A549 (cell line): ENCODE results near the gene SF3B4. TPM values are rescaled to one million over a fixed set of nuclear protein-coding genes. Genes with fewer than 3 reads are reported as not detected.
"Not testable (repeated sequence)": the region's sequence is repeated elsewhere in the genome, so short reads cannot be mapped to it uniquely, and the experiment has no call there.

Experiments used
- ATAC-seq, 2 experiments: fragments of 200-7000 bp in 1 of 2; fragments of >200 bp in 1 of 2; cut with Nextera tagmentation in 1 of 2; cut with Tn5 transposase in 1 of 2; 3 replicates each; pipeline versions ENCODE4 v1.8.0 to v1.9.1; 2018 to 2020; ENCODE audit warnings: mild to moderate bottlenecking in 1 of 2, moderate library complexity in 1 of 2
- CTCF ChIA-PET: fragments of 300-600 bp; sonication (Branson Sonifier 250); formaldehyde crosslinking; extraction: SDS; loops from one replicate; lab custom pipeline; 2021; ENCODE audit warnings: antibody characterized with exemption, inconsistent platforms; lab: Yijun Ruan, JAX
- POLR2A ChIA-PET: fragments of 350-600 bp; formaldehyde crosslinking; extraction: SDS; loops from one replicate; lab custom pipeline; 2021; ENCODE audit warnings: antibody characterized with exemption, inconsistent platforms; lab: Yijun Ruan, JAX
- DNase-seq, 2 experiments: peaks; one replicate each; pipeline versions ENCODE4 v3.0.0 to v3.0.0-alpha.2; 2011 to 2016; ENCODE audit warnings: low read depth in 1 of 2, low spot score in 1 of 2
- FAIRE-seq: peaks from 2 replicates; lab custom pipeline; 2011; peaks lifted over from hg19 to GRCh38; lab: Jason Lieb, UNC
- H3K27ac ChIP-seq, 2 experiments: fragments of >200 bp; sonication (Bioruptor Twin); formaldehyde crosslinking; 3 replicates each; pipeline ENCODE4 v1.5.1; 2016 to 2017
- H3K4me1 ChIP-seq: fragments of >200 bp; sonication (Bioruptor Twin); formaldehyde crosslinking; 3 replicates; pipeline ENCODE4 v1.6.1; 2016
- H3K4me2 ChIP-seq: fragments of >200 bp; sonication (Bioruptor Twin); formaldehyde crosslinking; 3 replicates; pipeline ENCODE4 v1.6.1; 2016
- H3K4me3 ChIP-seq: fragments of >200 bp; sonication (Bioruptor Twin); formaldehyde crosslinking; 3 replicates; pipeline ENCODE4 v1.5.1; 2016
- H3K9me3 ChIP-seq: fragments of >200 bp; sonication (Bioruptor Twin); formaldehyde crosslinking; 3 replicates; pipeline ENCODE4 v1.6.1; 2016
- BCL3 ChIP-seq: fragments of >200 bp; sonication (Bioruptor Twin); formaldehyde crosslinking; IDR thresholded peaks from 3 replicates; pipeline ENCODE4 v1.6.1; 2016
- CHD4 ChIP-seq: fragments of 200-600 bp; sonication (generic); IDR thresholded peaks from 2 replicates; pipeline ENCODE4 v1.6.1; 2016; ENCODE audit warnings: antibody characterized with exemption, mild to moderate bottlenecking, borderline replicate concordance
- E2F6 ChIP-seq: IDR thresholded peaks from 2 replicates; pipeline ENCODE4 v1.6.1; 2012; ENCODE audit warnings: low read depth, borderline replicate concordance
- FOSL2 ChIP-seq, 2 experiments: fragments of 450-650 bp in 1 of 2; fragments of >200 bp in 1 of 2; sonication (Bioruptor Twin) in 1 of 2; formaldehyde crosslinking; IDR thresholded peaks; 2 replicates each; pipeline versions ENCODE4 v1.5.0 to v1.6.1; 2016 to 2020; ENCODE audit warnings: mild to moderate bottlenecking in 1 of 2, moderate library complexity in 1 of 2
- FOXS1 ChIP-seq: fragments of 250-450 bp; sonication (Bioruptor Pico); IDR thresholded peaks from 2 replicates; pipeline ENCODE4 v1.5.0; 2020; ENCODE audit warnings: mild to moderate bottlenecking, moderate library complexity
- HES2 ChIP-seq: fragments of >200 bp; sonication (Bioruptor Twin); formaldehyde crosslinking; IDR thresholded peaks from 2 replicates; pipeline ENCODE4 v1.6.1; 2016
- HMGXB4 ChIP-seq: fragments of 250-450 bp; sonication (Bioruptor Pico); IDR thresholded peaks from 2 replicates; pipeline ENCODE4 v1.5.0; 2021; ENCODE audit warnings: mild to moderate bottlenecking, moderate library complexity, borderline replicate concordance
- HOXB13 ChIP-seq: fragments of 250-450 bp; sonication (Bioruptor Pico); IDR thresholded peaks from 2 replicates; pipeline ENCODE4 v1.5.0; 2020; ENCODE audit warnings: low read depth, mild to moderate bottlenecking, moderate library complexity
- JUN ChIP-seq, 2 experiments: fragments of >200 bp; sonication (Bioruptor Twin); formaldehyde crosslinking; IDR thresholded peaks; 2 replicates in 1 of 2; 3 replicates in 1 of 2; pipeline ENCODE4 v1.6.1; 2016 to 2017
- MAFK ChIP-seq: fragments of 450-650 bp; IDR thresholded peaks from 2 replicates; pipeline ENCODE4 v1.6.1; 2014; ENCODE audit not compliant: partially characterized antibody
- MAX ChIP-seq: IDR thresholded peaks from 2 replicates; pipeline ENCODE4 v1.6.1; 2012
- MAZ ChIP-seq: fragments of 150-350 bp; IDR thresholded peaks from 2 replicates; pipeline ENCODE4 v1.6.1; 2014; ENCODE audit warnings: antibody characterized with exemption, low read depth, low read length, borderline replicate concordance
- POLR2A ChIP-seq: IDR thresholded peaks from 2 replicates; pipeline ENCODE4 v1.6.1; 2012; ENCODE audit warnings: mild to moderate bottlenecking, low read length
- POLR2AphosphoS2 ChIP-seq: conservative IDR thresholded peaks from 2 replicates; pipeline ENCODE4 v1.6.1; 2012; ENCODE audit warnings: low read length, improper control_type of control experiment, inconsistent platforms
- RAD21 ChIP-seq, 2 experiments: fragments of >200 bp in 1 of 2; sonication (Bioruptor Twin) in 1 of 2; formaldehyde crosslinking in 1 of 2; IDR thresholded peaks in 1 of 2; conservative IDR thresholded peaks in 1 of 2; 2 replicates in 1 of 2; 3 replicates in 1 of 2; pipeline ENCODE4 v1.6.1; 2012 to 2018; ENCODE audit warnings: inconsistent platforms in 1 of 2
- RCOR1 ChIP-seq: fragments of 150-350 bp; IDR thresholded peaks from 2 replicates; pipeline ENCODE4 v1.6.1; 2014; ENCODE audit warnings: antibody characterized with exemption, low read length, low read depth
- WGBS: methylation state at CpG from one replicate; pipeline ENCODE4 v1.1.6; 2017; ENCODE audit errors: missing lambda C conversion rate; 5-methylcytosine and 5-hydroxymethylcytosine counted together
- polyA plus RNA-seq, 4 experiments: library from polyadenylated mRNA; depleted of rRNA in 3 of 4; stranded (reverse); fragments of >200 nt; fragmentation: RNase III in 1 of 4; extraction: RNeasy Plus Mini Kit Qiagen cat#74134 plus additional on column Dnase treatment in 1 of 4; gene quantifications; 2 replicates in 3 of 4; 3 replicates in 1 of 4; pipeline ENCODE4 v1.2.3, GENCODE V29; 2011 to 2017

SF3B4 gene
- polyA plus RNA-seq, 2 of the 4 experiments (the other 2 are of a cell fraction): 71.2 to 94.6 TPM

GRCh38 chr1:149942207-149942606 lies 14.6 kb upstream of the SF3B4 start:
- peaks cover 37% of the 10 kb centered on the region for H3K4me1 ChIP-seq
- no peaks in the 10 kb centered on the region for H3K9me3 ChIP-seq
- peak; percentile 49 to 58 for DNase-seq
- H3K27ac ChIP-seq: no peak overlapping the region
- H3K4me3 ChIP-seq: no peak overlapping the region
- TF ChIP-seq RAD21 (conservative IDR thresholded peaks at IDR 0.05 in 1 of 2, IDR thresholded peaks at IDR 0.05 in 1 of 2) (peak; percentile 33 to 39; a peak in 3 of 5 replicates), HOXB13 (CRISPR knock-in tag) (no peak), CHD4 (no peak)
- peak; percentile 43 to 69; a peak in 4 of 6 replicates for ATAC-seq
- FAIRE-seq: no peak
- H3K4me2 ChIP-seq: no peak overlapping the region
- ChIA-PET POLR2A (interaction anchor here (1.5 kb wide), 1 partner anchor 55 kb away, joined by 16 read pairs; a partner anchor contains a TSS), CTCF (interaction anchor here (0.5 to 2.4 kb wide), 9 partner anchors 9 to 245 kb away, joined by 3 to 9 read pairs (median 4); a partner anchor contains a TSS)
- WGBS: 57% methylated on average over 5 of the region's 5 CpGs

- Histone ChIP-seq H3K4me2 (no peak overlapping the region; the same call in 1 of the 3 replicates), H3K4me3 (no peak overlapping the region), H3K9me3 (no peaks in the 10 kb centered on the region), H3K27ac (peak overlapping the region; percentile 94), H3K4me1 (peaks cover 46% of the 10 kb centered on the region)
- FAIRE-seq (no peak), ATAC-seq (no peak), DNase-seq (no peak)
- no peak for TF ChIP-seq E2F6
- TF ChIP-seq POLR2AphosphoS2: no peak
- no peak for TF ChIP-seq HOXB13 (CRISPR knock-in tag)
- no peak for TF ChIP-seq RCOR1
- CTCF ChIA-PET: interaction anchor here (0.7 to 3.4 kb wide), 3 partner anchors 52 to 110 kb away, joined by 3 to 17 read pairs (median 3); a partner anchor contains a TSS
- POLR2A ChIA-PET: interaction anchor here (1.4 kb wide), 1 partner anchor 53 kb away, joined by 5 read pairs; a partner anchor contains a TSS
- WGBS: 86% methylated on average over 3 of the region's 3 CpGs
These were observed 12.8 kb upstream of the SF3B4 start for GRCh38 chr1:149940427-149940826.

- FAIRE-seq: not testable (repeated sequence)
- peak in 1 of 2 experiments; percentile 0; a peak in 2 of 6 replicates for ATAC-seq
These were observed 11.0 kb upstream of the SF3B4 start for GRCh38 chr1:149938668-149939003.

GRCh38 chr1:149937759-149938158 lies 10.2 kb upstream of the SF3B4 start:
- ATAC-seq (no peak), FAIRE-seq (no peak), DNase-seq (no peak)
- POLR2A ChIA-PET: interaction anchor here (0.8 to 4.6 kb wide), 3 partner anchors 10 to 73 kb away, joined by 3 to 70 read pairs (median 12); partner anchors contain the start of genes OTUD7B and SF3B4
- Histone ChIP-seq H3K4me2 (peak overlapping the region; percentile 98), H3K9me3 (no peaks in the 10 kb centered on the region), H3K4me1 (peaks cover 49% of the 10 kb centered on the region), H3K4me3 (peak overlapping the region; percentile 65; the same call in 1 of the 3 replicates), H3K27ac (peak overlapping the region; percentile 94)
- TF ChIP-seq JUN (IDR thresholded peaks at IDR 0.05) (0 out of 5 replicates have a peak, but pooled peaks of 1 of the 2 experiments have one; percentile 17), FOXS1 (CRISPR knock-in tag) (no peak)
- CTCF ChIA-PET: interaction anchor here (0.5 to 3.4 kb wide), 9 partner anchors 9 to 232 kb away, joined by 3 to 17 read pairs (median 4); a partner anchor contains a TSS

More at GRCh38 chr1:149938668-149939003, 11.0 kb upstream of the SF3B4 start:
- not testable (repeated sequence) for H3K9me3 ChIP-seq, DNase-seq
- Histone ChIP-seq H3K4me1 (peaks cover 49% of the 10 kb centered on the region), H3K27ac (peak overlapping the region; percentile 94), H3K4me2 (peak overlapping the region; percentile 98), H3K4me3 (peak overlapping the region; percentile 38)
- CTCF ChIA-PET: interaction anchor here (3.4 kb wide), 1 partner anchor 50 kb away, joined by 17 read pairs; a partner anchor contains a TSS
- POLR2A ChIA-PET: interaction anchor here (0.6 to 4.6 kb wide), 4 partner anchors 11 to 52 kb away, joined by 3 to 70 read pairs (median 7); partner anchors contain the start of gene SF3B4
- 3% methylated on average over 13 of the region's 13 CpGs for WGBS

- POLR2A ChIA-PET: interaction anchor here (0.8 to 4.6 kb wide), 3 partner anchors 9 to 73 kb away, joined by 3 to 70 read pairs (median 12); partner anchors contain the start of genes OTUD7B and SF3B4
- H3K4me1 ChIP-seq: peaks cover 44% of the 10 kb centered on the region
- TF ChIP-seq MAZ (no peak), BCL3 (peak; percentile 42; the same call in 1 of the 3 replicates), HES2 (no peak), FOSL2 (IDR thresholded peaks at IDR 0.05) (no peak; the same call in 1 of the 2 replicates), FOSL2 (CRISPR knock-in tag; IDR thresholded peaks at IDR 0.05) (0 out of 2 replicates have a peak, but pooled peaks have one; percentile 16), JUN (IDR thresholded peaks at IDR 0.05) (peak; percentile 46 to 51; a peak in 1 of 5 replicates), HMGXB4 (no peak), MAFK (no peak), POLR2A (no peak), MAX (0 out of 2 replicates have a peak, but pooled peaks have one; percentile 31)
These were observed 9.5 kb upstream of the SF3B4 start for GRCh38 chr1:149936992-149937705.

More at GRCh38 chr1:149936992-149937705, 9.5 kb upstream of the SF3B4 start:
- Histone ChIP-seq H3K4me3 (peak overlapping the region; percentile 65), H3K9me3 (no peaks in the 10 kb centered on the region), H3K4me2 (peak overlapping the region; percentile 98), H3K27ac (peak overlapping the region; percentile 94)
- WGBS: 2% methylated on average over 8 of the region's 8 CpGs
- CTCF ChIA-PET: interaction anchor here (0.5 to 3.4 kb wide), 10 partner anchors 9 to 232 kb away, joined by 3 to 17 read pairs (median 4); a partner anchor contains a TSS
- DNase-seq (peak; percentile 83 to 87), FAIRE-seq (no peak), ATAC-seq (peak; percentile 61 to 71)
